ENCODE results near the gene SLC12A5. TPM values are rescaled to one million over a fixed set of nuclear protein-coding genes. Genes with fewer than 3 reads are reported as not detected.

Gene SLC12A5
- total and polyA plus RNA-seq, 2 experiments from 2014 or later, result 0.55 TPM; not detected in 1

GRCh38 chr20:46056027-46056833, 27.2 kb downstream of the SLC12A5 start:
- H3K27ac ChIP-seq, result no peak overlapping the region
- TF ChIP-seq EZH2 (IDR thresholded peaks at IDR 0.05; ENCODE audit: insufficient read depth, poor library complexity, severe bottlenecking) (no peak), EZH2phosphoT487 (IDR thresholded peaks at IDR 0.05; ENCODE audit: insufficient read depth, low read depth) (no peak)
- WGBS, 2 experiments (ENCODE audit: low coverage in 1 of 2, low lambda C conversion rate in 2 of 2, missing lambda C conversion rate in 2 of 2), result 49% methylated on average over 15 of the region's 15 CpGs
- 0 out of 2 replicates have a peak, but pooled peaks cover 1% of the 10 kb centered on the region for H3K36me3 ChIP-seq (ENCODE audit: low read depth)
- H4K20me1 ChIP-seq (ENCODE audit: insufficient read depth), result no peaks in the 10 kb centered on the region
- H3K27me3 ChIP-seq (replicated peaks; ENCODE audit: insufficient read depth), result no peaks in the 10 kb centered on the region
- no peak for DNase-seq
- H2AFZ ChIP-seq, result no peak overlapping the region
- no peaks in the 10 kb centered on the region for H3K79me2 ChIP-seq (ENCODE audit: insufficient read depth)
- H3K9ac ChIP-seq, result no peak overlapping the region
- no peak overlapping the region for H3K4me2 ChIP-seq (ENCODE audit: unreplicated experiment)
- no peaks in the 10 kb centered on the region for H3K9me3 ChIP-seq (ENCODE audit: low read depth)
- H3K4me3 ChIP-seq, result no peak overlapping the region
- peaks cover 7% of the 10 kb centered on the region; the same call in 1 of the 2 replicates for H3K4me1 ChIP-seq (ENCODE audit: insufficient read depth)
- no peaks in the 10 kb centered on the region for H3K9me2 ChIP-seq (ENCODE audit: insufficient read depth)
- 0 out of 2 replicates have a peak, but pooled peaks cover 8% of the 10 kb centered on the region for H3F3A ChIP-seq (ENCODE audit: insufficient read depth)
- in situ Hi-C loops (cut with MboI), result no loop called here

GRCh38 chr20:46056970-46057855, 28.2 kb downstream of the SLC12A5 start:
- Histone ChIP-seq H3F3A (ENCODE audit: insufficient read depth) (0 out of 2 replicates have a peak, but pooled peaks cover 8% of the 10 kb centered on the region), H3K4me3 (peak overlapping the region; percentile 70), H3K27ac (no peak overlapping the region), H3K27me3 (replicated peaks; ENCODE audit: insufficient read depth) (no peaks in the 10 kb centered on the region), H3K9me3 (ENCODE audit: low read depth) (no peaks in the 10 kb centered on the region), H3K4me1 (ENCODE audit: insufficient read depth) (peaks cover 7% of the 10 kb centered on the region; the same call in 1 of the 2 replicates), H3K36me3 (ENCODE audit: low read depth) (0 out of 2 replicates have a peak, but pooled peaks cover 3% of the 10 kb centered on the region), H3K79me2 (ENCODE audit: insufficient read depth) (no peaks in the 10 kb centered on the region), H4K20me1 (ENCODE audit: insufficient read depth) (no peaks in the 10 kb centered on the region), H3K9ac (no peak overlapping the region), H2AFZ (no peak overlapping the region), H3K9me2 (ENCODE audit: insufficient read depth) (no peaks in the 10 kb centered on the region), H3K4me2 (ENCODE audit: unreplicated experiment) (peak overlapping the region; percentile 83)
- peak; percentile 67 for DNase-seq
- no peak for TF ChIP-seq EZH2phosphoT487 (IDR thresholded peaks at IDR 0.05; ENCODE audit: insufficient read depth, low read depth)
- TF ChIP-seq EZH2 (IDR thresholded peaks at IDR 0.05; ENCODE audit: insufficient read depth, poor library complexity, severe bottlenecking), result no peak
- in situ Hi-C loops (cut with MboI), result no loop called here
- WGBS, 2 experiments (ENCODE audit: low coverage in 1 of 2, low lambda C conversion rate in 2 of 2, missing lambda C conversion rate in 2 of 2), result 19 to 20% methylated on average over 47 to 49 of the region's 65 CpGs

- Histone ChIP-seq H3K4me3 (peak overlapping the region; percentile 70), H3K27me3 (replicated peaks; ENCODE audit: insufficient read depth) (no peaks in the 10 kb centered on the region), H3K79me2 (ENCODE audit: insufficient read depth) (no peaks in the 10 kb centered on the region), H3K27ac (no peak overlapping the region), H4K20me1 (ENCODE audit: insufficient read depth) (no peaks in the 10 kb centered on the region), H3K9ac (no peak overlapping the region), H3K36me3 (ENCODE audit: low read depth) (peaks cover 3% of the 10 kb centered on the region; the same call in 1 of the 2 replicates), H3F3A (ENCODE audit: insufficient read depth) (0 out of 2 replicates have a peak, but pooled peaks cover 8% of the 10 kb centered on the region), H2AFZ (peak overlapping the region; percentile 46; the same call in 1 of the 2 replicates), H3K4me1 (ENCODE audit: insufficient read depth) (peaks cover 7% of the 10 kb centered on the region; the same call in 1 of the 2 replicates), H3K9me2 (ENCODE audit: insufficient read depth) (no peaks in the 10 kb centered on the region), H3K9me3 (ENCODE audit: low read depth) (no peaks in the 10 kb centered on the region), H3K4me2 (ENCODE audit: unreplicated experiment) (peak overlapping the region; percentile 83)
- TF ChIP-seq EZH2 (IDR thresholded peaks at IDR 0.05; ENCODE audit: insufficient read depth, poor library complexity, severe bottlenecking) (peak; percentile 78), EZH2phosphoT487 (IDR thresholded peaks at IDR 0.05; ENCODE audit: insufficient read depth, low read depth) (no peak)
- peak; percentile 76 for DNase-seq
- in situ Hi-C loops (cut with MboI), result no loop called here
- WGBS, 2 experiments (ENCODE audit: low coverage in 1 of 2, low lambda C conversion rate in 2 of 2, missing lambda C conversion rate in 2 of 2), result 2 to 3% methylated on average over 62 to 65 of the region's 66 CpGs
Observed at GRCh38 chr20:46057856-46058598, 29.0 kb downstream of the SLC12A5 start.
